ENCODE results near the gene DLGAP1.

DLGAP1 gene

DNA sequence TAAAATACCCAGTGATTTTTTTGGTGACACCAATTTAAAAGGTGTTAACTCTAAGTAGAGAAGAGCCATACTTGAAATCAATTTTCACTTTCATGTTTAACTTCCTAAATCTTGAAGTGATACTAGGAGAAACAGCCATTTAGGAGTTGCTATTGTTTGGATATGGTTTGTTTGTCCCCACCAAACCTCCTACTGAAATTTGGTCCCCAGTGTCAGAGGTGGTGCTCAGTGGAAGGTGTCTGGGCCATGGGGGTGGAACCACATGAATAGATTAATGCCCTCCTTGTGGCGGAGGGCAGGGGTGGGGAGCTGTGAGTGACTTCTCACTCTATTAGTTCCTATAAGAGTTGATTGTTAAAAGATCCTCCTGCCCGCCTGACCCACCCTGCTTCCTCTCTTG lies 377.9 kb downstream of the DLGAP1 start:
- TF ChIP-seq, protein P1, sequence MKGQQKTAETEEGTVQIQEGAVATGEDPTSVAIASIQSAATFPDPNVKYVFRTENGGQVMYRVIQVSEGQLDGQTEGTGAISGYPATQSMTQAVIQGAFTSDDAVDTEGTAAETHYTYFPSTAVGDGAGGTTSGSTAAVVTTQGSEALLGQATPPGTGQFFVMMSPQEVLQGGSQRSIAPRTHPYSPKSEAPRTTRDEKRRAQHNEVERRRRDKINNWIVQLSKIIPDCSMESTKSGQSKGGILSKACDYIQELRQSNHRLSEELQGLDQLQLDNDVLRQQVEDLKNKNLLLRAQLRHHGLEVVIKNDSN (IDR thresholded peaks at IDR 0.05), result no peak
- TF ChIP-seq TEAD4 (IDR thresholded peaks at IDR 0.05), result no peak
- no peak for TF ChIP-seq NFIC (IDR thresholded peaks at IDR 0.05)

DNA sequence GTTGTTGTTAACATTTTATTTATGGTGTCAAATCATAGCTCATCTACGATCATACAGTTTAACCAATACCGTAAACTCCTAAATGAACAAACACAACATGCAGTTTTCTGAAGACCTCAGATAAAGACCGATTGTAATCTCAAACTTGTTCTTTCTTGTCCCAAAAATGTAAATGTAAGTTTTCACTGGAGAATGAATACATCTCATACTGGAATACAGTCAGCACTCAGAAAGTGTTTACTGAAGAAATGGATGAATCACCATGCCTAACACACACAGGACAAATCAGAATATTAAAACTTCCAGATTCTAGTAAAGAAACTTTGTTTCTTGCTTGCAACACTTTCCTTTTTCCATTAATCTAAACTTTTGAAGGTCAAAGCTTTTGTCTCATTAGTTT lies 380.5 kb downstream of the DLGAP1 start:
- TF ChIP-seq YY1 (IDR thresholded peaks at IDR 0.05; ENCODE audit: low read depth) (no peak), TEAD4 (IDR thresholded peaks at IDR 0.05) (no peak), CEBPB (IDR thresholded peaks at IDR 0.05) (no peak), NFIC (IDR thresholded peaks at IDR 0.05) (no peak), ZBTB7A (IDR thresholded peaks at IDR 0.05; ENCODE audit: low read depth) (no peak), EP300 (IDR thresholded peaks at IDR 0.05; ENCODE audit: borderline replicate concordance) (no peak), TCF12 (IDR thresholded peaks at IDR 0.05; ENCODE audit: low read depth) (no peak)
- TF ChIP-seq, protein P2, sequence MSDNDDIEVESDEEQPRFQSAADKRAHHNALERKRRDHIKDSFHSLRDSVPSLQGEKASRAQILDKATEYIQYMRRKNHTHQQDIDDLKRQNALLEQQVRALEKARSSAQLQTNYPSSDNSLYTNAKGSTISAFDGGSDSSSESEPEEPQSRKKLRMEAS (IDR thresholded peaks at IDR 0.05), result no peak
- TF ChIP-seq, protein P3, sequence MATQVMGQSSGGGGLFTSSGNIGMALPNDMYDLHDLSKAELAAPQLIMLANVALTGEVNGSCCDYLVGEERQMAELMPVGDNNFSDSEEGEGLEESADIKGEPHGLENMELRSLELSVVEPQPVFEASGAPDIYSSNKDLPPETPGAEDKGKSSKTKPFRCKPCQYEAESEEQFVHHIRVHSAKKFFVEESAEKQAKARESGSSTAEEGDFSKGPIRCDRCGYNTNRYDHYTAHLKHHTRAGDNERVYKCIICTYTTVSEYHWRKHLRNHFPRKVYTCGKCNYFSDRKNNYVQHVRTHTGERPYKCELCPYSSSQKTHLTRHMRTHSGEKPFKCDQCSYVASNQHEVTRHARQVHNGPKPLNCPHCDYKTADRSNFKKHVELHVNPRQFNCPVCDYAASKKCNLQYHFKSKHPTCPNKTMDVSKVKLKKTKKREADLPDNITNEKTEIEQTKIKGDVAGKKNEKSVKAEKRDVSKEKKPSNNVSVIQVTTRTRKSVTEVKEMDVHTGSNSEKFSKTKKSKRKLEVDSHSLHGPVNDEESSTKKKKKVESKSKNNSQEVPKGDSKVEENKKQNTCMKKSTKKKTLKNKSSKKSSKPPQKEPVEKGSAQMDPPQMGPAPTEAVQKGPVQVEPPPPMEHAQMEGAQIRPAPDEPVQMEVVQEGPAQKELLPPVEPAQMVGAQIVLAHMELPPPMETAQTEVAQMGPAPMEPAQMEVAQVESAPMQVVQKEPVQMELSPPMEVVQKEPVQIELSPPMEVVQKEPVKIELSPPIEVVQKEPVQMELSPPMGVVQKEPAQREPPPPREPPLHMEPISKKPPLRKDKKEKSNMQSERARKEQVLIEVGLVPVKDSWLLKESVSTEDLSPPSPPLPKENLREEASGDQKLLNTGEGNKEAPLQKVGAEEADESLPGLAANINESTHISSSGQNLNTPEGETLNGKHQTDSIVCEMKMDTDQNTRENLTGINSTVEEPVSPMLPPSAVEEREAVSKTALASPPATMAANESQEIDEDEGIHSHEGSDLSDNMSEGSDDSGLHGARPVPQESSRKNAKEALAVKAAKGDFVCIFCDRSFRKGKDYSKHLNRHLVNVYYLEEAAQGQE (IDR thresholded peaks at IDR 0.05; ENCODE audit: low read depth), result no peak

DNA sequence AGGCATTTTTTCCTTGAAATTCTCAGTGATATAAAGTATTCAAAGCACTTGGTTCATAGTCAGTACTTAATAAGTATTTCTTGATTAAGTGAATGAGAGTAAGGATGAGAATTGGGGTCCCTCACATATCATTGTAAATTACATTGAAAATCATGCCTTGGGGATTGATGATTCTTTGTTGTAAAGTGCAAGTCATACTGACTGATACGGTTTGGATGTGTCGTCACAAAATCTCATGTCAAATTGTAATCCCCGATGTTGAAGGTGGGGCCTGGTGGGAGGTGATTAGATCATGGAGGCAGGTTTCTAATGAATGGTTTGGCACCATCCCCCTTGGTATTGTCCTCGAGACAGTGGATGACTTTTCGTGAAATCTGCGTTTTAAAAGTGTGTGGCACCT lies 385.9 kb downstream of the DLGAP1 start:
- TF ChIP-seq TEAD4 (IDR thresholded peaks at IDR 0.05), result no peak
- TF ChIP-seq CREB1 (IDR thresholded peaks at IDR 0.05; ENCODE audit: low read depth), result no peak
- TF ChIP-seq, protein P1 (IDR thresholded peaks at IDR 0.05), result no peak
- TF ChIP-seq CEBPB (IDR thresholded peaks at IDR 0.05), result no peak
- TF ChIP-seq NFIC (IDR thresholded peaks at IDR 0.05), result no peak
- TF ChIP-seq, protein P3 (IDR thresholded peaks at IDR 0.05; ENCODE audit: low read depth), result no peak
- no peak for TF ChIP-seq TAF1 (IDR thresholded peaks at IDR 0.05; ENCODE audit: low read depth)
- TF ChIP-seq EGR1 (IDR thresholded peaks at IDR 0.05), result no peak
- no peak for TF ChIP-seq ZBTB7A (IDR thresholded peaks at IDR 0.05; ENCODE audit: low read depth)
- TF ChIP-seq, protein P2 (IDR thresholded peaks at IDR 0.05), result no peak

DNA sequence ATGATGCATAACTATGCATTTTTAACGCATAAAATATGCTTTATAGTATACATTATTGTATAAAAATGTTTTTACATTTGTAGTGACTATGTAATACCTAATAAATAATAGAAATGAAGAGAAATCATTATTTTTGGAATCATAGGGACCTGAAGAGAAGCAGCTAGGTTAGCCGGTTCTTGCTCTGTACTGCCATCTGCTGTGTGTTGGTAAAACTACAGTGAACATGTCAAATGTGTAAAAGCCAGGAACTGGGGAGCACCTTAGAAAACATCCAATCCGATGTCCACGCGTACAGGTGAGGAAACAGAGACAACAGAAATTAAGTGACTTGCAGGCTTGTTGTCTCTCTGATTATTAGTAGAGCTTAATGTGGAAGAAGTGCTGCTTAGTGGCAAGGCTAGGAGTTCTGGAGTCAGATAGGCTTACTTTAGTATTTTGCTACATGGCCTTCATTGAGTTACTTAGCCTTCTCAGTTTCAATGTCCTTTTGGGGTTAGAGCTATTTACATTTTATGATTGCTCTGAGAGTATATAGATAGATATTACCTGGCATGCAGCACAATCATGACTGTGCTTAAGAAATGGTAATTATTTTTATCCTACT lies 386.5 kb downstream of the DLGAP1 start:
- TF ChIP-seq YY1 (IDR thresholded peaks at IDR 0.05; ENCODE audit: low read depth), result no peak
- no peak for TF ChIP-seq TEAD4 (IDR thresholded peaks at IDR 0.05)
- TF ChIP-seq, protein P3 (IDR thresholded peaks at IDR 0.05; ENCODE audit: low read depth), result no peak
- TF ChIP-seq RAD21 (IDR thresholded peaks at IDR 0.05; ENCODE audit: low read depth), result peak; percentile 47

DNA sequence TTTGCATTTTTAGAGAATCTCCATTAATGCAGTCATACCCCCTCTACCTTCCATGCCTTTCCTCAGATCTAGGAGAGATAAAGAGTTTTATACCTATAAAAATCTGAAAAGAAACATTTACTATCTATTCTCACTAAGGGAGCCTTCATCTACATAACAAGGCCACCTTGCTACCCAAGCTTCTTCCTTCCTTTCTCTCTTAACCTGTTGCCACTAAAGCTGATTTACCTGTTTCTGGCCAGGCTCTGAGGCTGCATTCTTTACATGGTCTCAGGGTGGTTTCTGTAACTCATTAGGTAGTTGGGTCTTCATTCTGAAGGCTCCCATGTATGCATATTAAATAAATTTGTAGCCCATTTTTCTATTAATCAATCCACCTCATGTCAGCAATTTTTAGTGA lies 391.6 kb downstream of the DLGAP1 start:
- TF ChIP-seq YY1 (IDR thresholded peaks at IDR 0.05; ENCODE audit: low read depth), result no peak
- no peak for TF ChIP-seq RAD21 (IDR thresholded peaks at IDR 0.05; ENCODE audit: low read depth)
- TF ChIP-seq CREB1 (IDR thresholded peaks at IDR 0.05; ENCODE audit: low read depth), result no peak
- TF ChIP-seq EGR1 (IDR thresholded peaks at IDR 0.05), result no peak
- no peak for TF ChIP-seq EP300 (IDR thresholded peaks at IDR 0.05; ENCODE audit: borderline replicate concordance)
- no peak for TF ChIP-seq TAF1 (IDR thresholded peaks at IDR 0.05; ENCODE audit: low read depth)

Data from Ishikawa (cell line).